ENCODE data around the gene SLC12A3.

GRCh38 chr16:56825826-56826225 lies 39.2 kb upstream of the SLC12A3 start:
- TF ChIP-seq SUZ12 (IDR thresholded peaks at IDR 0.05; ENCODE audit: extremely low read depth, insufficient read depth, insufficient read length) (no peak), ZNF274 (IDR thresholded peaks at IDR 0.05; ENCODE audit: low read depth, low read length) (no peak), YY1 (IDR thresholded peaks at IDR 0.05; ENCODE audit: insufficient read depth, insufficient read length) (no peak)
